Choroid plexus epithelial cell (primary cell): ENCODE data around the gene FHL2.
"Not testable (repeated sequence)": the region's sequence is repeated elsewhere in the genome, so short reads cannot be mapped to it uniquely, and the experiment has no call there.

ENCODE experiments used
- DNase-seq: peaks from one replicate; pipeline ENCODE4 v3.0.0-alpha.2; 2010; ENCODE audit warnings: low read depth
- H3K4me3 ChIP-seq: 2 replicates; pipeline ENCODE4 v1.5.1; 2011; ENCODE audit warnings: low read depth, mild to moderate bottlenecking, control low read depth, low read length, moderate library complexity
- TF ChIP-seq, protein P1 (sequence below): conservative IDR thresholded peaks from 2 replicates; pipeline ENCODE4 v1.5.1; 2011; ENCODE audit warnings: low read depth, mild to moderate bottlenecking, control low read depth, inconsistent platforms, low read length, moderate library complexity

FHL2 gene

GRCh38 chr2:105431367-105432043 lies 32.7 kb upstream of the FHL2 start:
- peak; percentile 68 for DNase-seq
- TF ChIP-seq, protein P1, sequence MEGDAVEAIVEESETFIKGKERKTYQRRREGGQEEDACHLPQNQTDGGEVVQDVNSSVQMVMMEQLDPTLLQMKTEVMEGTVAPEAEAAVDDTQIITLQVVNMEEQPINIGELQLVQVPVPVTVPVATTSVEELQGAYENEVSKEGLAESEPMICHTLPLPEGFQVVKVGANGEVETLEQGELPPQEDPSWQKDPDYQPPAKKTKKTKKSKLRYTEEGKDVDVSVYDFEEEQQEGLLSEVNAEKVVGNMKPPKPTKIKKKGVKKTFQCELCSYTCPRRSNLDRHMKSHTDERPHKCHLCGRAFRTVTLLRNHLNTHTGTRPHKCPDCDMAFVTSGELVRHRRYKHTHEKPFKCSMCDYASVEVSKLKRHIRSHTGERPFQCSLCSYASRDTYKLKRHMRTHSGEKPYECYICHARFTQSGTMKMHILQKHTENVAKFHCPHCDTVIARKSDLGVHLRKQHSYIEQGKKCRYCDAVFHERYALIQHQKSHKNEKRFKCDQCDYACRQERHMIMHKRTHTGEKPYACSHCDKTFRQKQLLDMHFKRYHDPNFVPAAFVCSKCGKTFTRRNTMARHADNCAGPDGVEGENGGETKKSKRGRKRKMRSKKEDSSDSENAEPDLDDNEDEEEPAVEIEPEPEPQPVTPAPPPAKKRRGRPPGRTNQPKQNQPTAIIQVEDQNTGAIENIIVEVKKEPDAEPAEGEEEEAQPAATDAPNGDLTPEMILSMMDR = no peak
- no peak overlapping the region for H3K4me3 ChIP-seq

GRCh38 chr2:105428387-105429018 lies 29.7 kb upstream of the FHL2 start:
- no peak overlapping the region for H3K4me3 ChIP-seq
- TF ChIP-seq, protein P1 = no peak
- no peak for DNase-seq

DNA sequence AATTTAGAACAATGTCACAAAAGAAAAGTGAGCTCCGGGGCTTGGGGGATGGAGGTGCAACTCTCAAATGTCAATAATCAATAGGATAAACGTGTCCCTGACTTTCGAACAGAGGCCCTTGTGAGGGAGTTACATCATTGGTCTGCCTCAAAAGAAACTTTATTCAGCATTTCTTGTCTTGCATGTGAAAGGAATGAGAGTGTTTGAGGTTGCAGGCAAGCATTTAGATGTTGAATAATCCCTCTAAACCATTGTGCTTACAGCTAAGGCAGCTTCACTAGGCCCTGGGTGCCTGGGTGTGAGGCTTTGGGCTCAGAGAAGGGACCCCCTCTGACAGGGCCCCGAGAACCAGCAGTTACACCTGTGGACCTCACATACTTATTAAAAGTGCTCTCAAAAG lies 28.6 kb upstream of the FHL2 start:
- DNase-seq = no peak
- H3K4me3 ChIP-seq = no peak overlapping the region
- TF ChIP-seq, protein P1 = no peak

GRCh38 chr2:105426626-105427292 lies 27.9 kb upstream of the FHL2 start:
- TF ChIP-seq, protein P1 = no peak
- no peak overlapping the region for H3K4me3 ChIP-seq
- DNase-seq = no peak

DNA sequence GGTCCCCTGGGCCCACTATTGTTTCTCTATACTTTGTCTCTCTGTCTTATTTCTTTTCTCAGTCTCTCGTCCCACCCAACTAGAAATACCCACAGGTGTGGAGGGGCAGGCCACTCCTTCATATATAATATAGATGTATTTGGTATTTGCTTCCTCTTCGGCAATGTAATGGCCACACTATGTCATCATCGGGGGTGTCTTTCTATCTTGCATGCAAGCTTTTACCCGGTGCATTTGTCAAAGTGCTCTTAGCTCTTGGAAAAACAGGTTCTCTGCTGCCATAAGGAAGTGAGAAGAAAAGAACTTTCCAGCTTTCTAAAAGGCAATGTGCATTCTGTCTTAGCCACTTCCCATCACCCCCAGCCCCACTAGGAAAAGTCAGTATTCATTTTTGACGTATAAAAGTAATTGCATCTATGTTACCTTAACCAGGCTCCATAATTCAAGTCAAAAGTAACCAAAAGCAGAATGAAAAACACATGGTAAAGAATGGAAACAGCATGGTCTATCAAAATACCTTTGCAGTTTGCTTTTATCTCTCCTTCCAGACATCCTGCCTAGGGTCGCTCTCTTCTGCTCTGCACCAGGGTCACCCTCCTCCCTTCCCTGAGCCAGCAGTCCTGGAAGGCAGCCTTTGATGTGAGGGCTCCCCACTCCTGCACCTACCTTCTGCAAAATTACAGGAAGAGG lies 27.2 kb upstream of the FHL2 start:
- no peak overlapping the region for H3K4me3 ChIP-seq
- DNase-seq = no peak
- TF ChIP-seq, protein P1 = no peak

GRCh38 chr2:105424836-105425235 lies 26.0 kb upstream of the FHL2 start:
- H3K4me3 ChIP-seq, DNase-seq: not testable (repeated sequence)

DNA sequence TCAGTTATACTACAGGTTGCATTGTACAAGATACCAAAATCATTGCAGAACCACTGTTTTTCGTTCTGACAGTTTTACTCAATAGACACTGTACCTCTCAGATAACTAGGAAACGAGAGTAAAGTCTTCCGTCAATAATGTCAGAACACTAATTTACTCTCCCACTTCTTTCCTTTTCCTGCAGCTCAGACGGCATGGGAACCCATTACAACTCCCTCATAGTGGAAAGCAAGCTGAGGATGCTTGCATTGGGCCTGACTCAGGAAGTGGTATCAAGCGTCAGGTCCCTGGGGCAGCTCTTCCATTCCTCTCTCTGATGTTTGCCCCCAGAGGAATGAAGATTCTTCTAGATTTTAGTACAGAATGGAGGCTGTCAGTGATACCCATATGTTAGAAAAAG lies 23.9 kb upstream of the FHL2 start:
- TF ChIP-seq, protein P1 = no peak
- no peak for DNase-seq
- no peak overlapping the region for H3K4me3 ChIP-seq
